GM18517 (cell line): ENCODE data around the gene STK32C.
A peak's percentile ranks its signal among the peaks of the same experiment; 100 is the strongest.
"Not testable (repeated sequence)": the region's sequence is repeated elsewhere in the genome, so short reads cannot be mapped to it uniquely, and the experiment has no call there.

Source experiments
- ATAC-seq: cut with Tn5 transposase; IDR thresholded peaks from one replicate; pipeline ENCODE4 v1.9.1; 2021; ENCODE audit warnings: mild to moderate bottlenecking, moderate library complexity; ENCODE audit not compliant: unreplicated experiment

The STK32C gene

GRCh38 chr10:132319853-132320653, 12.3 kb upstream of the STK32C start:
- ATAC-seq: peak; percentile 95

GRCh38 chr10:132317477-132317876, 9.7 kb upstream of the STK32C start:
- ATAC-seq: not testable (repeated sequence)

DNA sequence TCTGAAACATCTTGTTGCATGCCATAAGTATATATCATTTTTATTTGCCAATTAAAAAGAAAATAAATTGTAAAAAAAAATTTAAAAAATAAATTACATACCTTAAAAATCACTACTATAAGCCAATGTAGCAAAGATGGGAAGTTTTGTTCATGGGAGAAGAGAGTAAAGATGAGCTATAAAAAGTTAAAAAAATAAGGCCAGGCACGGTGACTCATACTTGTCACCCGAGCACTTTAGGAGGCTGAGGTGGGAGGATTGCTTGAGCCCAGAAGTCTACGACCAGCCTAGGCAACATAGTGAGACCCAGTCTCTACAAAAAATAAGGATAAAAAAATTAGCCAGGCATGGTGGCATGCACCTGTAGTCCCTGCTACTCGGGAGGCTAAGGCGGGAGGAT, 8.4 kb upstream of the STK32C start:
- ATAC-seq: no peak

DNA sequence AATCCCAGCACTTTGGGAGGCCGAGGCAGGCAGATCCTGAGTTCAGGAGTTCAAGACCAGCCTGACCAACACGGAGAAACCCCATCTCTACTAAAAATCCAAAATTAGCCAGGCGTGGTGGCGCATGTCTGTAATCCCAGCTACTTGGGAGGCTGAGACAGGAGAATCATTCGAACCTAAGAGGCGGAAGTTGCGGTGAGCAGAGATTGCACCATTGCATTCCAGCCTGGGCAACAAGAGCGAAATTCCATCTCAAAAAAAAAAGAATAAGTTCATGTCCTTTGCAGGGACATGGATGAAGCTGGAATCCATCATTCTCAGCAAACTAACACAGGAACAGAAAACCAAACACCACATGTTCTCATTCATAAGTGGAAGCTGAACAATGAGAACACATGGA, 7.1 kb upstream of the STK32C start:
- not testable (repeated sequence) for ATAC-seq

GRCh38 chr10:132314336-132314735, 6.6 kb upstream of the STK32C start:
- no peak for ATAC-seq

DNA sequence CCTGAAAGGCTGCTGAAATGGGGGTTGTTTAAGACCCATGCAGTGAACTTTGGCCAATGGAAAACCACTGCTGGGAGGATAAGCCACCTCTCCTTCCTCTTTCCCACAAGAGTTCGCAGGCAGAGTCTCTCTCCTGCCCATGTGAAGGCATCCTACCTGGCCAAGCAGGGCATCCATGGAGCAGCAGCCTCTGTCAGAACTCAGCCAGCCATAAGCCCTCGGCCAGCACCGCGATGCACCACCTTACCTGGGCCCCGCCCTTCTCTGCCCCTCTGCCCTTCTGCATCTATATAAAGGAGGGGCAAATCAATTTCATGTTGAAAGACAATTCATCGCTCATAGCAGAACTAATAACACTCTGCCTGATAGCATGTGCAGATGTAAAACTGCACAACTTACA, 6.1 kb upstream of the STK32C start:
- no peak for ATAC-seq

DNA sequence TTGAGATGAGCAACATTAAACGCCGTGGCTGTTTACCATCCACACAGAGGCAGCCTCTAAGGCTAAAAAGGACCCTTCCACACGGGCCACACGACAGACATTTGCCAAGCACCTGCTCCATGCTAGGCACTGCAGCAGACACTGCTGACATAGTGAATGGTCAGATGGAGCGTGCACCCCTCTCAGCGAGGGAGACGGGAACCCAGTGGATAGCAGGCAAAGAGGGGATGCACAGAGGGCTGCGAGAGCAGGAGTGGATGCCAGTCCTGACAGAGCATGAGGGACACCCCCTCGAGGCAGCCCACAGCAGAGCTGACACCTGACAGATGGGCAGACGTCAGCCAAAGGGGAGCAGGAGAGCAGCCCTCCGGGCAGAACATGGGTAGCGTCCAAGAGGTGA, 5.6 kb upstream of the STK32C start:
- no peak for ATAC-seq

- no peak for ATAC-seq
Measured at GRCh38 chr10:132311338-132311939, 3.7 kb upstream of the STK32C start.

DNA sequence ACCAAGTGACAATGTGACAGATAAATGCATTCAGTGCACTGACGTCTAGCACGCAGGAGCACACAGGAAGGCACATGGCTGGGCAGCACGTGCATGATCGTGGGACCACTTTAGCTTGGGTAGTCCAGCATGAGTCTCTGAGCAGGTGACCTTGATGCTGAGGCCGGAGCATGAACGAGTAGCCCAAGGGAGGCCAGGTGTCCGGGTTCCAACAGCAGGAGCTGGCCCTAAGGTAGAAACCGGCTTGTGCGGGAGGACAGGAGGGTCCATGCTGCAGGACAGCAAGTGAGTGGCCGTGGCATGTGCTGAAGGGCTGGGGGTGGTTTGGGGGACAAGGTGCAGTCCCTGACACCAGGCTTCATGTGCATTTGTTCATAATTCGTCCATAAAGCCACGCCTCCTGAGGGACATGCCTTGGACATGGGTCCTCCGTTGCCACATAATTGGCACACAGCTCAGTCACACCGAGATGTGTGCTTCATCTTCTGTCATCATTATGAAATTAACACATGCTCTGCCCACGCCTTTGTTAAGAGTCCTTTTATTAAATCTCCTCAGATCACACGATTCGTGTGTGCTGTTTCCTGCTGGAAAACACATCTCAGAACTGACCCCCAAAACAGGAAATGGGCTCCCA, 3.1 kb upstream of the STK32C start:
- no peak for ATAC-seq

DNA sequence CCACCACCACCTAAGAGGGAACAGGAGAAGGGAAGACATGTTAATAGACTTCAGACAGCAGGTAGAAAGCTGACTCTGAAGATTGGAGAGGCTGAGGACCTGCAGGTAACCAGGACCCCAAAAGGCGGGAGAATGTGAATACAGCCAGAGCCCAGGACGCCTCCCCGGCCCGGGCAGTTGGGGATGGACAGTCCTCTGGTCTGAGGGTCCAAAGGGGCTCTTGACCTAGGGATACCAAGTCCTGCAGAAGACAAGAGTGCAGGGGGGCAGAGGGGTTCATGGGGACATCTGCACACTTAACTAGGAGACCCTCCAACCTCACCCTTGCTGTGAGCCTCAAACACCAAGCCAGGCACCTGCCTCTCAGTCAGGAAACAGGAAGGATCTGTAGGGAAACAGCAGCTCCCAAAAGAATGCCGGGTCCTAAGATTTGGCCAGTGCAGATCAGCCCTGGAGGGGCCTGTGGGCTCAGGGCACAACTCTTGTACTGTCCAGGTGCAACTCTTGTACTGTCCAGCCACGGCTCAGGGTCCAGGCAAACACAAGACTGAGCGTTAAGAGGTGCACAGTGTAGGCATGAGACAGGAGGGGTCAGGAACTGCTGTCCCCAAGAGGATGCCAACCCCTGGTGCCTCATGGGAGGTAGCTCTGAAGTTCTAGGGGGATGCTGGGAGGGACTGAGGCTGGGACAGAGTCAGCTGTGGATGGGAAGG, 2.3 kb upstream of the STK32C start:
- ATAC-seq: no peak

DNA sequence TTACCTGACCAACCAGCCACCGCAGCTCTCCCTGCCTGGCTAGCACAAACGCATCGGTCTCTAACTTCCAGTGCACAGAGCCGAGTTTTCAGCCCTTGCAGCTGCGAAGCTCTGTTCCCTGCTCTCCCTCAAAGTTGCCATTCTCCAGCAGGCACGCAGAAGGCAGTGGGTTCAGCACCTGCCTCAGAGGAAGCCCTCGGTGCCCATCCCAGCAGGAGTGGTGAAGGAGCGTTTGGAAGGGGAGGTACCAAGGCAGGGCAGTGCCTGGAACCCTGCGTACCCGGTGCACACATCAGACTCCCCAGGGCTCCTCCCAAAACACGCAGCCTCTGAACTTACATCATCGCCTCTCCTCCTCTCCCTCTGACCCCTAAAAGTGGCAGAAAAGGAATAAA, 1.7 kb upstream of the STK32C start:
- ATAC-seq: no peak

GRCh38 chr10:132308587-132309470, 1.1 kb upstream of the STK32C start:
- peak; percentile 9 for ATAC-seq

DNA sequence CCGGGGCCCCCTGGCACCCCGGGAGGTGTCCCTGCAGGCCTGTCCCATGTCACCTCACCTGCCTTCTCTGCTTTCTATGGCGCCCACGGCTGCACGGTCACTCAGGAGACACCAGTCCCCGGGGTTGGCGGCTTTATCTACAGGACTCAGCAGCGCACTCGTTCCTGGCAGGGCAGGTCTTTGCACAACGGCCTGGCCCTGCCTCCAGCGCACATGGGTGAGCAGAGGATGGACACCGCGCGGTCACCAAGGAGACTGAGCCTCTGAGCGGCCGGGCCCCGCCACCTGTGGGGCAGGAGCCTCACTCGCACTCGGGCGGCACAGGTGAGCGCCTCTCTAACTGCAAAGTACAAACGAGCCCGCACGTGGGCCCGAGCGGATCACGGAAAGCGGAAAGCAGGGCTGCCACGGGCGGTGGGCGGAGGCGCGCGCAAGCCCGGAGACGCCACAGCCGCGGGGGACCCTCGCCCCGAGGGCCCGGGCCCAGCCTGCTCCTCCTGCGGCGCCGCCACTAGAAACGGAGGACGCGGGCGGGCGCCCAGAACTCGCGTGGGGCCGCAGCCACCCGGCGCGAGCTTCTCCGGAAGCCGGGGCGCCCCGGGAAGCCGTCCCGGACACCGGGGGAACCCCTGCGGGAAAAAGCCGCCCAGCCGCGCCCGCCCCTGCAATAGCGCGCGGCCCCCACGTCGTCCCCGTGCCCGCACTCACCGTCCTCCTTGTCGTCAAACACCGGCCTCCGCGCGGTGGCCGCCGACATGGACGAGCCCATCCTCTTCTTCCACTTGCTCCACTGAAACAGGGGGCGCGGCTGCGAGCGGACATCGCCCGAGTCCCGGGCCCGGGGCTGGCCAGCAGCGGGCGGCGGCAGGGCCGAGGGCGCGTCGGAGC, 642 bp downstream of the STK32C start:
- peak; percentile 46 for ATAC-seq

GRCh38 chr10:132306343-132306685, 1.4 kb downstream of the STK32C start:
- no peak for ATAC-seq

DNA sequence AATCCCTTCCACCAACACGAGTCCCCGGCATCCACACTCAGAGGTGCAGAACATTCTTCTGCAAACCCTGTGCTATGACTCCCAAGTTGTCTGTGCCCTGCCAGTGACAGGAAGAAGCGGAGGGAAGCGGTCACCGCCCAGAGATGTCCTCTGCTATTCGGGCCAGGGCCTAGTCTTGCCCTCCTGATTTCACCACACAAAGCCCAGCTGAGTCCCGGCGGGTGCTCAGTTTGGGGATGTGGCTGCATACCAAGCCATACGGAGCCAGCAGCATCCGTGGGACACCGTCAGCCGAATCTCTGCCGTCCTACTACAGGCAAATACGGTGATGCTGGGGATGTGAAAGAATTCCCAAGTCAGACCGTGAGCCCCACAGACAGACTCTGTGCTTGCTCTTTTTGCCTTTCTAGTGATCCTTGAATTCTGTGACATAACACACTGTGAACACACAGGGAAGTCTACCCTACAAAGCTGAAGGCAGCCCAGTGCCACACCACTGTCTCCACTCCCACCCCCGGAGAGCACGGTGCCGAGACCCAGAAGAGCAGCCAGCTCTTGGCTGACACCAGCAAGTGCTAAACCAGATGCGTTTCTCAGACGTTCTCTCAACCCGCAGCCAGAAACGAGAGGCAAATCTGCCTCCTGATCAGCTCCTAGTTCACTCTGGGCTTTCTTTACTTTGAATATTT, 2.0 kb downstream of the STK32C start:
- ATAC-seq: no peak

DNA sequence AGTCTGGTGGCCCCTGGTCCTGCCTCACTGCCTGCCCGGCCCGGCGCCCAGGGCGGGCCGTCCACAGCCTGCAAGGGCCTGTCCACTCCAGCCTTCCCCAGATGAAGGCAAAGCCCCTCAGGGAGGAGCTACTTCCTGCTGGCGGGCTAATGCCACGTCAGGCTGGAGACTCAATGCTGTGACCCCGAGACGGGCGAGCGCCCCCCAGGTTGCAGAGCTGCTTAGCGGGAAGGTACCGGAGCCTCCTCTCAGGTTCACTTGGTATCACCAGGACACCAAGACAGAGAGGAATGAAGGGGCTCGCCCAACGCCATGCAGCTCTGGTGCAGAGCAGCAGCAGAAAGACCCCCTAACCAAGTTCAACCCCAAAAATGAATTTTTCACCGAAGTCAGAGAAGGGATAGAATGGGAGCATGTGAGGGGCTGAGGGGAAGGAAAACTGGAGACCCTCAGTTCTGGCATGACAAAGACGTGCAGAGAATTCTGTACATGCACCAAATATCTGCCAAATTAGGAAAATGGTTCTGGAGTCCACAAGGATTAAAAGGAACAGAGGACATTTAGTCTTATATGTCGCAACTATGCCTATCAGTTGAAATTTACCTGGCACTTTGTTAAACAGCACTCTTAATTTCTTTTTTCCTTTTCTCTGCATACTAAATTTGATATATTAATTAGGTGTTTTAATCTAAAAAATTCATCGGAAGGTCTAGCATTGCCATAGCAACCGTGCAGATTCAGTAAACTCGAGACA, 2.8 kb downstream of the STK32C start:
- no peak for ATAC-seq

DNA sequence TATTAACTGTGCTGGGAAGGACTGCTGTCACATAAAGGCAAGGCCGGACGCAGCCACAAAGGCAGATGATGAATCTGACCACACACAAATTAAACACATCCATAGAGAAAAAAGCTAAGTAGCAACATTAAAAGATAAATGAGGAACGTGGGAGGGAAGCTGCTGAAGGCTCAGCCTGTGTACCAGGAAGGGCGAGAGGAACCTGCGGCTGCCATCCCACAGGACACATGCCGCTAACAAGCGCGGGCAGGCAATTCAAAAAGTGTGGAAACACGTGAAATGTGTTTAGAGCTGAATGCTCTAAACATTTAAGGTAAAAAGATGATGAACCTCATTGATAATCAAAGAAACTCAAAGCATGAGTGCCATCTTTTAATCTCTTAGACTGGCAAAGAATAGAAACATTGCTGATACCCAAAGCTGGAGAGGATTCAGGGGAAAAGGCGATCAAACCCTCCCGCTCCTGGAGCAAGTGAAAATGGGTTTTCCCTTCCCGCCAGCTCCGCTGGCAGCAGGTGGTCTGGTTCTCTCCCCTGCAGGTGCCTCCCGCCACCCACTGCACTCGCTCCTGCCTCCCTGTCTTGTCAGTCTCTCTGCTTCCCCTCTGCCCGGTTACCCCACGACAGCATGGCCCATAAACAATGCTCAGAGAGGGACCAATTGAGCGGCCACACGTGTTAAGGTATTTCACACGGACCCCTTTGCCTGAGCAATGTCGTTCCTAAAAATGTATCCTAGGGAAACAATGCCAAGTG, 4.2 kb downstream of the STK32C start:
- ATAC-seq: no peak
